Measurements from ENCODE around the gene CDPF1.

DNA sequence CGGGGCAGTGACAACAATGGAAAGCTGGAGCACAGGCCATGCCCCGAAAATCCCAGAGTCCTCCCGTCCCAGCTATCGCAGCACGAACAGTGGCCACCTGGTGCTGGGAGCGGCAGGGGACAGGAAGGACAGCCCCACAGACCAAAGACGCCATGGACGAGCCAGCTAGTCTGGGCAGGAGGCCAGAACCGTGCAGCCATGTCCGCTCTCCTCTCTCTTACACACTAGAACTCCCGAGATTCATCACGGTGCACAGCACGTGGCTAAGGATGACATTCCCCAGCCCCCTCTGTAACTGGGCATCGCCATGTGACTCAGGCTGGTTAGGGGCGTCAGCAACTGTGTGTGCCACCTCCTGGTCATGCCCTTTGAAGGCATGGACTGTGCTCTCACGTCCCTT, 4.6 kb downstream of the CDPF1 start:
- TF ChIP-seq CHD4 (IDR thresholded peaks at IDR 0.05; ENCODE audit: borderline replicate concordance), result no peak
- no peak for TF ChIP-seq CTCF (IDR thresholded peaks at IDR 0.05)
- no peak for TF ChIP-seq POLR2A (IDR thresholded peaks at IDR 0.05; ENCODE audit: low read length)
- TF ChIP-seq PHF8 (IDR thresholded peaks at IDR 0.05; ENCODE audit: borderline replicate concordance, low read depth), result no peak
- TF ChIP-seq MAFK (IDR thresholded peaks at IDR 0.05; ENCODE audit: partially characterized antibody), result no peak
- TF ChIP-seq ESRRA (IDR thresholded peaks at IDR 0.05; ENCODE audit: borderline replicate concordance, low read length), result no peak
- TF ChIP-seq JUN (IDR thresholded peaks at IDR 0.05), result no peak
- TF ChIP-seq NR3C1 (IDR thresholded peaks at IDR 0.05), result no peak
- TF ChIP-seq KDM1A (IDR thresholded peaks at IDR 0.05; ENCODE audit: low read depth), result no peak
